ENCODE measurements around the gene ROR2.

DNA sequence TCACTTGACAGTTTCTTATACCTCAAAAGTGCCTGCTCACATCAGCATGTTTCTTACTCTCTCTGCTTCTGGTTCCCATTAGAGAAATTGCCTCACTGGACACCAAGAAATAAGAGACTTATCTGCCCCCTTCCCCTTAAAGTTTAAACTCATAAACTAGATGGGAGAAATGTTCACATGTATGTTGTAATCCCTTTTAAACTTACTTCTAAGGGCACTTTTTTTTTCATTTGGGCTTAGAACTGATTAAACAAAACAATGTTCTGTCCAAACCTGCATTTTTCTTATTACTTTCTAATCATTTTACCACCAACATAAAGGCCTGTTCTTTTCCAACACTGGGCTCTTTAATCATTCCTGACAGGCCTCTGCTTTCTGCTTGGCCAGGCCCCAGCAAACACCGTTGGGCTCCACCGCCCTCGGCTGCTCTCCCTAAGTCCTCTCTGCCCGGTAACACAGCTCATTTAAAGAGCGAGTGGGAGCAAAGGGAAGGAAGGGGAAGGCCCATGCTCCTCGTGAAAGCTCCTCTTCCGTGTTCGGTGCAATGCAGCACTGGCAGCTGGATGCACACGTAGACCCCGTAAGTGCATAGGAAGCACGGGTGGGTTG is 53.4 kb downstream of the ROR2 start:
- TF ChIP-seq CTCF (IDR thresholded peaks at IDR 0.05) (no peak), POLR2A (IDR thresholded peaks at IDR 0.05) (no peak)
